Muscle layer of duodenum (tissue), 2 donors: ENCODE measurements around the gene DAGLA.

Source experiments
- H3K27ac ChIP-seq: one replicate; pipeline ENCODE4 v1.7.0; 2013; ENCODE audit warnings: mild to moderate bottlenecking, low read length
- H3K27me3 ChIP-seq: one replicate; pipeline ENCODE4 v1.7.0; 2013; ENCODE audit warnings: low read depth, mild to moderate bottlenecking, control low read depth, low read length
- H3K36me3 ChIP-seq, 2 donors: one replicate each; pipeline ENCODE4 v1.7.0; 2013; ENCODE audit warnings: low read length in 2 of 2, control low read depth in 1 of 2, mild to moderate bottlenecking in 1 of 2; ENCODE audit not compliant: insufficient read depth in 2 of 2, control insufficient read depth in 1 of 2
- H3K4me1 ChIP-seq, 2 donors: one replicate each; pipeline ENCODE4 v1.7.0; 2013; ENCODE audit warnings: low read length in 2 of 2, mild to moderate bottlenecking in 2 of 2, control low read depth in 1 of 2, moderate library complexity in 1 of 2; ENCODE audit not compliant: insufficient read depth in 2 of 2, control insufficient read depth in 1 of 2
- H3K4me3 ChIP-seq, 2 donors: one replicate each; pipeline ENCODE4 v1.7.0; 2013; ENCODE audit warnings: low read length in 2 of 2, low read depth in 1 of 2, mild to moderate bottlenecking in 1 of 2
- H3K9me3 ChIP-seq, 2 donors: one replicate each; pipeline ENCODE4 v1.7.0; 2013; ENCODE audit warnings: low read length in 2 of 2, control low read depth in 1 of 2, mild to moderate bottlenecking in 1 of 2; ENCODE audit not compliant: control insufficient read depth in 1 of 2
- donor health status: healthy.

DAGLA gene

GRCh38 chr11:61694602-61694939, 14.4 kb downstream of the DAGLA start:
- Histone ChIP-seq H3K36me3 (no peaks in the 10 kb centered on the region), H3K27me3 (no peaks in the 10 kb centered on the region), H3K27ac (peak overlapping the region; percentile 76), H3K4me1 (peaks cover 24 to 49% of the 10 kb centered on the region in 2 donors), H3K9me3 (no peaks in the 10 kb centered on the region), H3K4me3 (no peak overlapping the region)

- Histone ChIP-seq H3K4me3 (peak overlapping the region; percentile 26 to 38), H3K27me3 (no peaks in the 10 kb centered on the region), H3K36me3 (no peaks in the 10 kb centered on the region), H3K9me3 (no peaks in the 10 kb centered on the region), H3K4me1 (peaks cover 27 to 55% of the 10 kb centered on the region in 2 donors), H3K27ac (peak overlapping the region; percentile 76)
These were observed 14.9 kb downstream of the DAGLA start for GRCh38 chr11:61694946-61695706.

- Histone ChIP-seq H3K4me1 (peaks cover 35 to 62% of the 10 kb centered on the region in 2 donors), H3K9me3 (no peaks in the 10 kb centered on the region), H3K27ac (peak overlapping the region; percentile 76), H3K27me3 (no peaks in the 10 kb centered on the region), H3K36me3 (no peaks in the 10 kb centered on the region), H3K4me3 (peak overlapping the region; percentile 26 to 38)
These were observed 15.7 kb downstream of the DAGLA start for GRCh38 chr11:61695917-61696316.

- no peaks in the 10 kb centered on the region for H3K36me3 ChIP-seq
- no peaks in the 10 kb centered on the region for H3K27me3 ChIP-seq
- peaks cover 36 to 65% of the 10 kb centered on the region in 2 donors for H3K4me1 ChIP-seq
- H3K27ac ChIP-seq, result peak overlapping the region; percentile 45
- H3K9me3 ChIP-seq, result no peaks in the 10 kb centered on the region
- H3K4me3 ChIP-seq, result no peak overlapping the region
These were observed 16.4 kb downstream of the DAGLA start for GRCh38 chr11:61696602-61697001.

GRCh38 chr11:61697078-61697502, 16.9 kb downstream of the DAGLA start:
- Histone ChIP-seq H3K27ac (peak overlapping the region; percentile 45), H3K27me3 (no peaks in the 10 kb centered on the region), H3K4me1 (peaks cover 36 to 65% of the 10 kb centered on the region in 2 donors), H3K36me3 (no peaks in the 10 kb centered on the region), H3K9me3 (no peaks in the 10 kb centered on the region), H3K4me3 (no peak overlapping the region)

- no peaks in the 10 kb centered on the region for H3K9me3 ChIP-seq
- no peak overlapping the region for H3K27ac ChIP-seq
- peaks cover 36 to 65% of the 10 kb centered on the region in 2 donors for H3K4me1 ChIP-seq
- no peak overlapping the region for H3K4me3 ChIP-seq
- H3K36me3 ChIP-seq, result no peaks in the 10 kb centered on the region
- H3K27me3 ChIP-seq, result no peaks in the 10 kb centered on the region
These were observed 17.6 kb downstream of the DAGLA start for GRCh38 chr11:61697764-61698163.

GRCh38 chr11:61698173-61698948, 18.2 kb downstream of the DAGLA start:
- Histone ChIP-seq H3K36me3 (no peaks in the 10 kb centered on the region), H3K9me3 (no peaks in the 10 kb centered on the region), H3K4me3 (no peak overlapping the region), H3K27ac (peak overlapping the region; percentile 21), H3K27me3 (no peaks in the 10 kb centered on the region), H3K4me1 (peaks cover 36 to 65% of the 10 kb centered on the region in 2 donors)

GRCh38 chr11:61699737-61700160, 19.6 kb downstream of the DAGLA start:
- H3K27ac ChIP-seq, result no peak overlapping the region
- no peaks in the 10 kb centered on the region for H3K36me3 ChIP-seq
- H3K4me3 ChIP-seq, result no peak overlapping the region
- peaks cover 36 to 59% of the 10 kb centered on the region in 2 donors for H3K4me1 ChIP-seq
- H3K9me3 ChIP-seq, result no peaks in the 10 kb centered on the region
- H3K27me3 ChIP-seq, result no peaks in the 10 kb centered on the region

- Histone ChIP-seq H3K9me3 (no peaks in the 10 kb centered on the region), H3K4me3 (no peak overlapping the region), H3K27ac (no peak overlapping the region), H3K36me3 (no peaks in the 10 kb centered on the region), H3K27me3 (no peaks in the 10 kb centered on the region), H3K4me1 (peaks cover 36 to 56% of the 10 kb centered on the region in 2 donors)
These were observed 20.0 kb downstream of the DAGLA start for GRCh38 chr11:61700212-61700611.

- no peak overlapping the region for H3K27ac ChIP-seq
These were observed 20.5 kb downstream of the DAGLA start for GRCh38 chr11:61700720-61701119.

GRCh38 chr11:61701242-61701886, 21.2 kb downstream of the DAGLA start:
- Histone ChIP-seq H3K4me3 (no peak overlapping the region), H3K9me3 (no peaks in the 10 kb centered on the region), H3K27ac (peak overlapping the region; percentile 7), H3K27me3 (no peaks in the 10 kb centered on the region), H3K4me1 (peaks cover 29 to 44% of the 10 kb centered on the region in 2 donors), H3K36me3 (no peaks in the 10 kb centered on the region)

More at GRCh38 chr11:61700720-61701119, 20.5 kb downstream of the DAGLA start:
- peaks cover 31 to 51% of the 10 kb centered on the region in 2 donors for H3K4me1 ChIP-seq
- no peaks in the 10 kb centered on the region for H3K9me3 ChIP-seq
- H3K36me3 ChIP-seq, result no peaks in the 10 kb centered on the region
- no peaks in the 10 kb centered on the region for H3K27me3 ChIP-seq
- H3K4me3 ChIP-seq, result no peak overlapping the region
